Panc1 (cell line): ENCODE measurements around the gene ARHGAP6.

ENCODE experiments used
- POLR2AphosphoS5 ChIP-seq: IDR thresholded peaks from 2 replicates; pipeline ENCODE4 v1.6.1; 2012; ENCODE audit warnings: mild to moderate bottlenecking, low read depth, low read length, moderate library complexity
- TF ChIP-seq, protein P1 (sequence below): fragments of 450-650 bp; IDR thresholded peaks from 2 replicates; pipeline ENCODE4 v1.5.1; 2017; ENCODE audit warnings: mild to moderate bottlenecking

- no peak for TF ChIP-seq POLR2AphosphoS5
- TF ChIP-seq, protein P1, sequence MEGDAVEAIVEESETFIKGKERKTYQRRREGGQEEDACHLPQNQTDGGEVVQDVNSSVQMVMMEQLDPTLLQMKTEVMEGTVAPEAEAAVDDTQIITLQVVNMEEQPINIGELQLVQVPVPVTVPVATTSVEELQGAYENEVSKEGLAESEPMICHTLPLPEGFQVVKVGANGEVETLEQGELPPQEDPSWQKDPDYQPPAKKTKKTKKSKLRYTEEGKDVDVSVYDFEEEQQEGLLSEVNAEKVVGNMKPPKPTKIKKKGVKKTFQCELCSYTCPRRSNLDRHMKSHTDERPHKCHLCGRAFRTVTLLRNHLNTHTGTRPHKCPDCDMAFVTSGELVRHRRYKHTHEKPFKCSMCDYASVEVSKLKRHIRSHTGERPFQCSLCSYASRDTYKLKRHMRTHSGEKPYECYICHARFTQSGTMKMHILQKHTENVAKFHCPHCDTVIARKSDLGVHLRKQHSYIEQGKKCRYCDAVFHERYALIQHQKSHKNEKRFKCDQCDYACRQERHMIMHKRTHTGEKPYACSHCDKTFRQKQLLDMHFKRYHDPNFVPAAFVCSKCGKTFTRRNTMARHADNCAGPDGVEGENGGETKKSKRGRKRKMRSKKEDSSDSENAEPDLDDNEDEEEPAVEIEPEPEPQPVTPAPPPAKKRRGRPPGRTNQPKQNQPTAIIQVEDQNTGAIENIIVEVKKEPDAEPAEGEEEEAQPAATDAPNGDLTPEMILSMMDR: no peak
Observed at GRCh38 chrX:11509786-11510185, 155.9 kb downstream of the ARHGAP6 start.
